ENCODE data around the gene KRTAP17-1. TPM values are rescaled to one million over a fixed set of nuclear protein-coding genes. Genes with fewer than 3 reads are reported as not detected.

Gene KRTAP17-1
- total RNA-seq, 4 donors from 2014 or later, result not detected

DNA sequence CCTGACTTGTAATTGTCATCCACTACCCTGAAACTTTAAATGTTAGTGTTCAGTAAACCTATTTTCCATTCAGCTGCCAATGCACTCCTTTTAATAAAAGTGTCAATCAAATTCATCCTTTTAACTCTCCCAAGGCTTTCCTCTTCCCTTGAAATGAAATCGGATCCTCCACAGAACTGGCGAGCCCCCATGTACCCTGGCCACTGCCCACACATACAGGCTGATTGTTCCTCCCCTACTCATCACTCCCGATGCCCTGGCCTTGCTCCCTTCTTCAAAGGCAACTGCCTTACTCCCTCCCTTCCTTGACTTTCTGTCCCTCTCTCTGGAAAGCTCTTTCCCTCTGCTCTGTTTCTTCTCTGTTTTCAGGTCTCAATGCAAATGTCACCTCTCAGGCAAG is 27.5 kb upstream of the KRTAP17-1 start:
- TF ChIP-seq POLR2A (IDR thresholded peaks at IDR 0.05), result no peak
- no peak for TF ChIP-seq CTCF (IDR thresholded peaks at IDR 0.05)
- Histone ChIP-seq H3K4me1 (no peaks in the 10 kb centered on the region), H3K4me3 (replicated peaks in 1 of 3) (no peak overlapping the region), H3K27me3 (no peaks in the 10 kb centered on the region), H3K27ac (no peak overlapping the region), H3K9me3 (no peaks in the 10 kb centered on the region), H3K36me3 (no peaks in the 10 kb centered on the region)
- DNase-seq, result no peak
- 87 to 89% methylated on average over 3 of the region's 3 CpGs for WGBS, 2 donors
- intact Hi-C loops (cut with DNase I), result no loop called here

DNA sequence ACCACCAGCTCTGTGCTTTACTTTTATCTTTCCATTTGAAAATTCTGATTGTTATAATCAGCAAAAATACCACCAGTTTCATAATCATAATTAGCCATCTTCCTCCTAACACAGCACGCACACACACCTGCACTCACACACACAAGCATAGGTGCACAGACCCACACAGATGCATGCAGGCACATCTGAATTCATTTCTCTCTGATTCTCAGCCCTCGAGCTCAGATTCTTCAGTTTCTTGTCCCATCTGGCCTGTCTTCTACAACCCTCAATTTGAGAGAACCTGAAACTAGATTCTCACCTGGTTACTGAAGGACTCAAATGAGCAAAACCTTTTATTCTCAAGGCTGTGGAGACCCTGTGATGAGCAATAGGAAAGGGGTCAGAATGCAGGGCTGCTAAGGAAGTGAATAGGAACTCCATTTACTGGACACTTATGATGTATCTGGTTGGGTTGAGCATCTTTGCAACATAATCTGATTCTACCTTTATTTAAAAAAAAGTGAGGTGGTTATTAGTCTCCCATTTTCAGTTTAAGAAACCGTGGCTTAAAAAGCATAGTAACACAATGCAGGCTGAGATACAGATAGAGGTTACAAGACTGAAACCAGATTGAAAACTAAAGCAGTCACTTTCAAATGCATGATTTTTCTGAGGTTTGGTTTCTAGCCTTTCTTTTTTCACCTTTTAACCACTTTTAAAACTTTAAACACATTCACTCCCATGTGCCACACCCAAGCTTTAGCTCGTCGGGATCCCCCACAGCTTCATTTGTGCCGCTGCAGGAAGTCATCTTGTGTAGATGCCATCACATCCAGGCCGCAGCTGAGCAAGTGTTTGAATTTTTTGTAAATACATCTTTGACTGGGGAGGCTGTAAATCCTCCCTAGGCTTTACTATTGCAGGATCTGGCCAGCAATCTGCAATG is 25.7 kb upstream of the KRTAP17-1 start:
- DNase-seq, result no peak
- Histone ChIP-seq H3K27ac (no peak overlapping the region), H3K27me3 (no peaks in the 10 kb centered on the region), H3K4me3 (replicated peaks in 1 of 3) (no peak overlapping the region), H3K36me3 (no peaks in the 10 kb centered on the region), H3K4me1 (no peaks in the 10 kb centered on the region), H3K9me3 (no peaks in the 10 kb centered on the region)
- intact Hi-C loops (cut with DNase I), result no loop called here
- 84 to 93% methylated on average over 7 of the region's 7 CpGs for WGBS, 2 donors
- TF ChIP-seq CTCF (IDR thresholded peaks at IDR 0.05) (no peak), POLR2A (IDR thresholded peaks at IDR 0.05) (no peak)

DNA sequence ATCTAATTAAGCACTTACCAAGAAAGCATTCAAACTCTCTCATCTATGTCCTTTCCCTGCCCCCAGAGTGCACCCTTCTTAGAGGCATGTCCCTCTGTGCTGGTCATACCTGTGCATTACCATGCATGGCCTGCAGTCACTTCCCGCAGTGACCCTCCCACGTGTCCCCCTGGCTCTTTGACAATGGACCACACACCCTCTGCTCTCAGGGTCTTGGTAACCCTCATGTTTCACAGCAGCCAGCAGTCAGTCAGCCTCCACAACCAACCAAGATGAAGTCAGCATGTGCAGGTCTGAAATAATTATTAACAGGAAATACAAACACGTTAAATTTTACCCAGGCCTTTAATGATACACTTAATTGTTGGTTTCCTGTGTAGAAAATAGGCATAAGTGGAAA is 25.0 kb upstream of the KRTAP17-1 start:
- Histone ChIP-seq H3K4me1 (no peaks in the 10 kb centered on the region), H3K27me3 (no peaks in the 10 kb centered on the region), H3K27ac (no peak overlapping the region), H3K4me3 (replicated peaks in 1 of 3) (no peak overlapping the region), H3K9me3 (no peaks in the 10 kb centered on the region), H3K36me3 (no peaks in the 10 kb centered on the region)
- intact Hi-C loops (cut with DNase I), result no loop called here
- TF ChIP-seq POLR2A (IDR thresholded peaks at IDR 0.05) (no peak), CTCF (IDR thresholded peaks at IDR 0.05) (no peak)
- DNase-seq, result no peak
- WGBS, 2 donors, result 45 to 60% methylated on average over 3 of the region's 3 CpGs

GRCh38 chr17:41339571-41340172 is 24.2 kb upstream of the KRTAP17-1 start:
- TF ChIP-seq POLR2A (IDR thresholded peaks at IDR 0.05), result no peak
- TF ChIP-seq CTCF (IDR thresholded peaks at IDR 0.05), result no peak
- Histone ChIP-seq H3K4me3 (replicated peaks in 1 of 3) (no peak overlapping the region), H3K9me3 (no peaks in the 10 kb centered on the region), H3K27ac (no peak overlapping the region), H3K4me1 (no peaks in the 10 kb centered on the region), H3K36me3 (no peaks in the 10 kb centered on the region), H3K27me3 (no peaks in the 10 kb centered on the region)
- WGBS, 2 donors, result 51 to 55% methylated on average over 2 of the region's 2 CpGs
- intact Hi-C loops (cut with DNase I), result no loop called here
- DNase-seq, result no peak

- 29 to 33% methylated on average over 5 of the region's 5 CpGs for WGBS, 2 donors
- TF ChIP-seq POLR2A (IDR thresholded peaks at IDR 0.05), result no peak
- TF ChIP-seq CTCF (IDR thresholded peaks at IDR 0.05), result no peak
- no peaks in the 10 kb centered on the region for H3K27me3 ChIP-seq
- H3K36me3 ChIP-seq, result no peaks in the 10 kb centered on the region
- no peak overlapping the region for H3K4me3 ChIP-seq (replicated peaks in 1 of 3)
- DNase-seq, result peak; percentile 8 to 12
- no peaks in the 10 kb centered on the region for H3K4me1 ChIP-seq
- no peaks in the 10 kb centered on the region for H3K9me3 ChIP-seq
- intact Hi-C loops (cut with DNase I), result no loop called here
- no peak overlapping the region for H3K27ac ChIP-seq
Observed at GRCh38 chr17:41338961-41339485, 23.5 kb upstream of the KRTAP17-1 start.

Measured in thyroid gland (tissue), 4 donors.